H9 (cell line): ENCODE measurements around the gene UQCRHL. TPM values are rescaled to one million over a fixed set of nuclear protein-coding genes. Genes with fewer than 3 reads are reported as not detected.

ENCODE experiments used
- DNase-seq: peaks from one replicate; pipeline ENCODE4 v3.0.0-alpha.2; 2017
- H2AFZ ChIP-seq: one replicate; pipeline ENCODE4 v1.6.1; 2013; ENCODE audit warnings: mild to moderate bottlenecking, low read length, control low read depth, moderate library complexity
- H2AK5ac ChIP-seq: 2 replicates; pipeline ENCODE4 v1.6.1; 2013; ENCODE audit warnings: low read length, control low read depth, mixed read lengths; ENCODE audit not compliant: insufficient read length
- H2BK120ac ChIP-seq: one replicate; pipeline ENCODE4 v1.6.1; 2013; ENCODE audit warnings: low read depth, mild to moderate bottlenecking, low read length, control low read depth, inconsistent platforms; ENCODE audit not compliant: poor library complexity, severe bottlenecking
- H2BK12ac ChIP-seq: 2 replicates; pipeline ENCODE4 v1.6.1; 2013; ENCODE audit warnings: low read length, control low read depth, mixed read lengths, low read depth; ENCODE audit not compliant: insufficient read length
- H2BK15ac ChIP-seq: 2 replicates; pipeline ENCODE4 v1.6.1; 2013; ENCODE audit warnings: low read depth, low read length, control low read depth
- H2BK20ac ChIP-seq: one replicate; pipeline ENCODE4 v1.6.1; 2013; ENCODE audit warnings: low read depth, mild to moderate bottlenecking, low read length, control low read depth, inconsistent platforms; ENCODE audit not compliant: poor library complexity, severe bottlenecking
- H2BK5ac ChIP-seq: 2 replicates; pipeline ENCODE4 v1.6.1; 2013; ENCODE audit warnings: low read length, control low read depth, mixed read lengths; ENCODE audit not compliant: insufficient read length
- H3K14ac ChIP-seq: 2 replicates; pipeline ENCODE4 v1.6.1; 2013; ENCODE audit warnings: low read length, control low read depth; ENCODE audit not compliant: insufficient read depth
- H3K18ac ChIP-seq: 2 replicates; pipeline ENCODE4 v1.6.1; 2013; ENCODE audit warnings: low read depth, mild to moderate bottlenecking, mixed read lengths, low read length, control low read depth; ENCODE audit not compliant: insufficient read length
- H3K23ac ChIP-seq: 2 replicates; pipeline ENCODE4 v1.6.1; 2013; ENCODE audit warnings: low read length, control low read depth, mixed read lengths, low read depth; ENCODE audit not compliant: insufficient read length
- H3K23me2 ChIP-seq: 2 replicates; pipeline ENCODE4 v1.6.1; 2013; ENCODE audit warnings: low read depth, mild to moderate bottlenecking, mixed read lengths, low read length, control low read depth; ENCODE audit not compliant: insufficient read length, poor library complexity, severe bottlenecking
- H3K27ac ChIP-seq: 2 replicates; pipeline ENCODE4 v1.5.1; 2013; ENCODE audit warnings: low read length, control low read depth, mixed read lengths, low read depth; ENCODE audit not compliant: insufficient read length
- H3K27me3 ChIP-seq: 2 replicates; pipeline ENCODE4 v1.6.1; 2013; ENCODE audit warnings: low read length, control low read depth, inconsistent platforms; ENCODE audit not compliant: insufficient read depth
- H3K4ac ChIP-seq: 2 replicates; pipeline ENCODE4 v1.6.1; 2013; ENCODE audit warnings: low read depth, mild to moderate bottlenecking, control low read depth, inconsistent platforms, low read length, moderate library complexity
- H3K4me1 ChIP-seq: 2 replicates; pipeline ENCODE4 v1.6.1; 2013; ENCODE audit warnings: low read length, control low read depth, inconsistent platforms; ENCODE audit not compliant: insufficient read depth
- H3K4me2 ChIP-seq: 2 replicates; pipeline ENCODE4 v1.6.1; 2013; ENCODE audit warnings: low read length, control low read depth, mixed read lengths; ENCODE audit not compliant: insufficient read length, insufficient read depth
- H3K56ac ChIP-seq: 2 replicates; pipeline ENCODE4 v1.6.1; 2013; ENCODE audit warnings: low read depth, mild to moderate bottlenecking, mixed read lengths, low read length, control low read depth; ENCODE audit not compliant: insufficient read length
- H3K79me1 ChIP-seq: 2 replicates; pipeline ENCODE4 v1.6.1; 2013; ENCODE audit warnings: low read depth, mild to moderate bottlenecking, moderate library complexity, low read length, control low read depth, inconsistent platforms; ENCODE audit not compliant: insufficient read depth, poor library complexity, severe bottlenecking
- H3K79me2 ChIP-seq: 2 replicates; pipeline ENCODE4 v1.6.1; 2013; ENCODE audit warnings: low read length, control low read depth, inconsistent platforms; ENCODE audit not compliant: insufficient read depth
- H3K9ac ChIP-seq: 2 replicates; pipeline ENCODE4 v1.6.1; 2013; ENCODE audit warnings: low read length, control low read depth, mixed read lengths; ENCODE audit not compliant: insufficient read length; ENCODE audit errors: extremely low read depth
- H3K9me3 ChIP-seq: one replicate; pipeline ENCODE4 v1.6.1; 2013; ENCODE audit warnings: low read depth, low read length, inconsistent platforms; ENCODE audit not compliant: control insufficient read depth
- H3T11ph ChIP-seq: one replicate; pipeline ENCODE4 v1.6.1; 2013; ENCODE audit warnings: mild to moderate bottlenecking, low read length, control low read depth, inconsistent platforms
- H4K20me1 ChIP-seq: one replicate; pipeline ENCODE4 v1.6.1; 2013; ENCODE audit not compliant: control insufficient read depth, insufficient read length, insufficient read depth
- H4K5ac ChIP-seq: 2 replicates; pipeline ENCODE4 v1.6.1; 2013; ENCODE audit warnings: low read depth, mild to moderate bottlenecking, mixed read lengths, low read length, control low read depth; ENCODE audit not compliant: insufficient read length
- H4K8ac ChIP-seq: replicated peaks from 2 replicates; pipeline ENCODE4 v1.6.1; 2013; ENCODE audit warnings: low read length, control low read depth, mixed read lengths, low read depth; ENCODE audit not compliant: insufficient read length
- H4K91ac ChIP-seq: 2 replicates; pipeline ENCODE4 v1.6.1; 2013; ENCODE audit warnings: low read depth, mild to moderate bottlenecking, moderate library complexity, mixed read lengths, low read length, control low read depth; ENCODE audit not compliant: insufficient read length
- H3K27ac Mint-ChIP-seq, 3 experiments: 2 replicates in 2 of 3; 3 replicates in 1 of 3; pipeline ENCODE4 v1.8.0; 2020 to 2021; ENCODE audit warnings: mixed read lengths in 3 of 3, mild to moderate bottlenecking in 1 of 3, moderate library complexity in 1 of 3
- H3K27me3 Mint-ChIP-seq: 2 replicates; pipeline ENCODE4 v1.8.0; 2021; ENCODE audit warnings: low read depth, mild to moderate bottlenecking, moderate library complexity, mixed read lengths
- H3K36me3 Mint-ChIP-seq, 3 experiments: 2 replicates in 2 of 3; 3 replicates in 1 of 3; pipeline ENCODE4 v1.8.0; 2020 to 2021; ENCODE audit warnings: low read depth in 3 of 3, mixed read lengths in 3 of 3; ENCODE audit not compliant: insufficient read depth in 1 of 3
- H3K4me1 Mint-ChIP-seq, 2 experiments: 2 replicates each; pipeline ENCODE4 v1.8.0; 2020; ENCODE audit warnings: mixed read lengths in 2 of 2
- H3K4me3 Mint-ChIP-seq, 2 experiments: 2 replicates in 1 of 2; 3 replicates in 1 of 2; pipeline ENCODE4 v1.8.0; 2020 to 2021; ENCODE audit warnings: mild to moderate bottlenecking in 2 of 2, mixed read lengths in 2 of 2, moderate library complexity in 1 of 2
- H3K9me3 Mint-ChIP-seq, 2 experiments: 2 replicates in 1 of 2; 3 replicates in 1 of 2; pipeline ENCODE4 v1.8.0; 2020; ENCODE audit warnings: mild to moderate bottlenecking in 2 of 2, mixed read lengths in 2 of 2, moderate library complexity in 1 of 2
- CTCF ChIP-seq: fragments of 200-600 bp; sonication (generic); conservative IDR thresholded peaks from 3 replicates; pipeline ENCODE4 v1.8.0; 2021; ENCODE audit warnings: antibody characterized with exemption, mild to moderate bottlenecking
- WGBS: extraction: QIAGEN DNeasy Blood & Tissue Kit; methylation state at CpG from one replicate; pipeline ENCODE4 v1.1.7; 2013; ENCODE audit warnings: missing lambda C conversion rate, low lambda C conversion rate, mixed read lengths; ENCODE audit not compliant: insufficient read length; ENCODE audit errors: extremely low coverage; 5-methylcytosine and 5-hydroxymethylcytosine counted together
- total RNA-seq: library from RNA; stranded (reverse); gene quantifications from 2 replicates; pipeline ENCODE4 v1.2.1, GENCODE V29; 2021

Gene UQCRHL
- total RNA-seq, 1 experiment from 2014 or later: 2.0 TPM

- H3K27ac ChIP-seq: no peak overlapping the region
- Mint-ChIP-seq H3K27ac (peak overlapping the region; percentile 11 to 100 (median 92); a peak in 5 of 7 replicates), H3K36me3 (peaks cover 7 to 11% (median 7%) of the 10 kb centered on the region in 3 experiments; a peak in 6 of 7 replicates), H3K27me3 (no peaks in the 10 kb centered on the region), H3K4me3 (peak overlapping the region; percentile 78 to 92), H3K9me3 (no peaks in the 10 kb centered on the region; a peak in 1 of 5 replicates), H3K4me1 (peaks cover 40 to 45% of the 10 kb centered on the region in 2 experiments)
- H2BK15ac ChIP-seq: no peak overlapping the region
- H3T11ph ChIP-seq: no peak overlapping the region
- H3K18ac ChIP-seq: no peak overlapping the region
- no peak overlapping the region for H4K5ac ChIP-seq
- H2BK5ac ChIP-seq: no peak overlapping the region
- TF ChIP-seq CTCF: no peak
- no peak overlapping the region for H2BK120ac ChIP-seq
- peaks cover 3% of the 10 kb centered on the region; the same call in 1 of the 2 replicates for H3K4me1 ChIP-seq
- no peak overlapping the region for H4K8ac ChIP-seq
- no peaks in the 10 kb centered on the region for H3K9me3 ChIP-seq
- H3K79me2 ChIP-seq: no peaks in the 10 kb centered on the region
- H2BK20ac ChIP-seq: no peak overlapping the region
- no peak overlapping the region for H2AFZ ChIP-seq
- DNase-seq: peak; percentile 45
- no peaks in the 10 kb centered on the region for H3K79me1 ChIP-seq
- H4K91ac ChIP-seq: no peak overlapping the region
- WGBS: no CpG with 5 or more reads among the region's 24 CpGs
- no peaks in the 10 kb centered on the region for H4K20me1 ChIP-seq
- H3K56ac ChIP-seq: no peak overlapping the region
- H3K23me2 ChIP-seq: peaks cover 14% of the 10 kb centered on the region
- no peak overlapping the region for H2AK5ac ChIP-seq
- no peak overlapping the region for H3K14ac ChIP-seq
- no peak overlapping the region for H2BK12ac ChIP-seq
- no peaks in the 10 kb centered on the region for H3K27me3 ChIP-seq
- peak overlapping the region; percentile 70 for H3K4me2 ChIP-seq
- H3K23ac ChIP-seq: no peak overlapping the region
- no peak overlapping the region for H3K4ac ChIP-seq
- no peak overlapping the region for H3K9ac ChIP-seq
These were observed 25.7 kb upstream of the UQCRHL start for GRCh38 chr1:15833069-15833679.
